Prostate gland (tissue), 2 donors: ENCODE data around the gene ARHGEF16. TPM values are rescaled to one million over a fixed set of nuclear protein-coding genes. Genes with fewer than 3 reads are reported as not detected.

Experiments
- DNase-seq: peaks from one replicate; pipeline ENCODE4 v3.0.0-alpha.2; 2019; ENCODE audit warnings: low spot score
- H3K27ac ChIP-seq, 2 donors: fragments of 200-600 bp; sonication (generic); 2 replicates each; pipeline ENCODE4 v1.5.1; 2017 to 2019
- H3K27me3 ChIP-seq: fragments of 200-600 bp; sonication (generic); replicated peaks from 2 replicates; pipeline ENCODE4 v1.5.1; 2019; ENCODE audit not compliant: insufficient read depth
- H3K36me3 ChIP-seq, 2 donors: fragments of 200-600 bp; sonication (generic); 1 replicate in 1 of 2; 2 replicates in 1 of 2; pipeline versions ENCODE4 v1.5.1 to v1.8.1; 2017 to 2019
- H3K4me1 ChIP-seq: fragments of 200-600 bp; sonication (generic); replicated peaks from 2 replicates; pipeline ENCODE4 v1.5.1; 2019
- H3K4me3 ChIP-seq, 2 donors: fragments of 200-600 bp; sonication (generic); 2 replicates each; pipeline ENCODE4 v1.5.1; 2017 to 2019
- H3K9me3 ChIP-seq: fragments of 200-600 bp; sonication (generic); 2 replicates; pipeline ENCODE4 v1.5.1; 2017
- CTCF ChIP-seq, 4 experiments: fragments of 200-600 bp in 2 of 4; fragments of 450-650 bp in 2 of 4; sonication (generic) in 2 of 4; IDR thresholded peaks; 1 replicate in 3 of 4; 2 replicates in 1 of 4; pipeline ENCODE4 v1.5.1; 2016 to 2019; ENCODE audit warnings: antibody characterized with exemption in 4 of 4, mild to moderate bottlenecking in 2 of 4, moderate library complexity in 2 of 4
- POLR2A ChIP-seq: fragments of 450-650 bp; IDR thresholded peaks from one replicate; pipeline ENCODE4 v1.6.1; 2016; ENCODE audit warnings: antibody characterized with exemption, mild to moderate bottlenecking
- POLR2AphosphoS5 ChIP-seq: sonication (generic); formaldehyde crosslinking; IDR thresholded peaks from one replicate; pipeline ENCODE4 v1.6.1; 2017; ENCODE audit warnings: antibody characterized with exemption
- WGBS: methylation state at CpG from one replicate; pipeline ENCODE4 v1.1.5; 2018; 5-methylcytosine and 5-hydroxymethylcytosine counted together
- intact Hi-C: fragments of 100-400 bp; cut with DNase I; formaldehyde crosslinking; loops from one replicate; pipeline ENCODE4 v1.14.2; 2022
- total RNA-seq, 2 donors: library from RNA; depleted of rRNA; stranded (reverse); fragments of >200 nt; gene quantifications; one replicate each; pipeline ENCODE4 v1.1.0, GENCODE V29; 2016

The ARHGEF16 gene
- total RNA-seq, 2 donors from 2014 or later, result 25.2 to 25.4 TPM

GRCh38 chr1:3407021-3407420 lies 47.4 kb upstream of the ARHGEF16 start:
- Histone ChIP-seq H3K27me3 (peaks cover 26% of the 10 kb centered on the region), H3K4me1 (peaks cover 4% of the 10 kb centered on the region), H3K36me3 (no peaks in the 10 kb centered on the region), H3K9me3 (no peaks in the 10 kb centered on the region), H3K4me3 (no peak overlapping the region), H3K27ac (no peak overlapping the region)
- no peak for DNase-seq
- no peak for TF ChIP-seq POLR2A
- no peak for TF ChIP-seq POLR2AphosphoS5
- TF ChIP-seq CTCF (IDR thresholded peaks at IDR 0.05), result no peak
- intact Hi-C loops, result no loop called here
- 89% methylated on average over 12 of the region's 12 CpGs for WGBS

GRCh38 chr1:3408751-3409266 lies 45.7 kb upstream of the ARHGEF16 start:
- intact Hi-C loops, result loop anchor here (2.0 kb wide), 1 partner anchor 342 kb away; no protein-coding TSS in a partner anchor
- TF ChIP-seq POLR2AphosphoS5, result no peak
- no peak for TF ChIP-seq POLR2A
- no peak for TF ChIP-seq CTCF (IDR thresholded peaks at IDR 0.05)
- H3K27me3 ChIP-seq, result peaks cover 26% of the 10 kb centered on the region

GRCh38 chr1:3409366-3410141 lies 44.9 kb upstream of the ARHGEF16 start:
- no peak for DNase-seq
- intact Hi-C loops, result loop anchor here (2.0 to 10.0 kb wide), 3 partner anchors 125 to 399 kb away; no protein-coding TSS in a partner anchor
- 56% methylated on average over 19 of the region's 19 CpGs for WGBS

More at GRCh38 chr1:3408751-3409266, 45.7 kb upstream of the ARHGEF16 start:
- Histone ChIP-seq H3K27ac (no peak overlapping the region), H3K9me3 (no peaks in the 10 kb centered on the region), H3K4me3 (no peak overlapping the region), H3K4me1 (no peaks in the 10 kb centered on the region), H3K36me3 (no peaks in the 10 kb centered on the region)
- 92% methylated on average over 36 of the region's 36 CpGs for WGBS
- DNase-seq, result no peak

DNA sequence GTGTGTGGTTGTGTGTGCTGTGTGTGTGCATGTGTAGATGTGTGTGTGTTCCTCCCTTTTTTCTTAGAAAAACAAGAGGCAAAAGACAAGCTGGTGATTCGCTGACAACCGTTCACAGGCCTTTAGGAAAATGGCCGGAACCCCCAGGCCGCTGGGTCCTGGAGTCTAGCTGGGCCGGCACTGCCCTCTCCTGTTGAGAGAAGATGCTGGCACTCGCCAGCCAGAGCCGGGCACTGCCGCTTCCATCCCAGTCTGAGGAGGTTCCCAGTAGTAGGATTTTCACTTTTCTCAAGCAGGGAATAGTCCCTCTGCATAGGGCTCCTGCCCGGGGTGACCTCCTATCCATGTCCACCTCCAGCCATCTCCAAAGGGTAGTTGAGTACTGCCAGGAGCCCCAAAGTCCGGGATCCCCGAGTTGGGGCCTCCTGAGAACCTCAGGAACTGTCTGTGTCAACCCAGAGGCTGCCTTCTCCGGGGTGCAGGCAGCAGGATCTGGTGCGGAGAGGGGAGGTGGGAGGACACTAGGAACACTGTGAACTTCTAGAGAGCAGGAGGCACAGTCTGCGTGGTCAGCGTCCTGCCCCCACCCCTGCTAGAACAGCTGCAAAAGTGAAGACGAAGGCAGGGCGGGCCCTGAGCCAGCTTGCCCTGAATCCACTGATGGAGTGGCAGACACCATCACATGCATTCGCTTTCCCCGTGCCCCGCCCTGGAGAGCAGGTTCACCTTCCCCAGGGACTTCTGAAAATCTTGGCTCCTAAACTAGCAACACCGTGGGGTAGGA lies 44.1 kb upstream of the ARHGEF16 start:
- 43% methylated on average over 20 of the region's 21 CpGs for WGBS
- TF ChIP-seq POLR2AphosphoS5 (peak; percentile 27), CTCF (IDR thresholded peaks at IDR 0.05) (peak; percentile 39 to 83 (median 76)), POLR2A (no peak)
- H3K27ac ChIP-seq, result no peak overlapping the region
- no peak overlapping the region for H3K4me3 ChIP-seq
- peak; percentile 62 for DNase-seq
- H3K27me3 ChIP-seq, result peaks cover 31% of the 10 kb centered on the region
- no peaks in the 10 kb centered on the region for H3K36me3 ChIP-seq
- H3K4me1 ChIP-seq, result no peaks in the 10 kb centered on the region
- intact Hi-C loops, result loop anchor here (2.0 to 10.0 kb wide), 2 partner anchors 126 to 400 kb away; no protein-coding TSS in a partner anchor
- H3K9me3 ChIP-seq, result no peaks in the 10 kb centered on the region

More at GRCh38 chr1:3409366-3410141, 44.9 kb upstream of the ARHGEF16 start:
- no peaks in the 10 kb centered on the region for H3K36me3 ChIP-seq
- no peaks in the 10 kb centered on the region for H3K4me1 ChIP-seq
- TF ChIP-seq POLR2A (no peak), POLR2AphosphoS5 (no peak), CTCF (IDR thresholded peaks at IDR 0.05) (no peak)
- peaks cover 29% of the 10 kb centered on the region for H3K27me3 ChIP-seq
- H3K4me3 ChIP-seq, result no peak overlapping the region
- H3K9me3 ChIP-seq, result no peaks in the 10 kb centered on the region
- H3K27ac ChIP-seq, result no peak overlapping the region
